Caco-2 (cell line): ENCODE results near the gene SLC38A11. TPM values are rescaled to one million over a fixed set of nuclear protein-coding genes. Genes with fewer than 3 reads are reported as not detected.
A peak's percentile ranks its signal among the peaks of the same experiment; 100 is the strongest.

Source experiments
- BruUV-seq: library from RNA; stranded (reverse); fragments of 400-500 nt; replicated peaks from 2 replicates; lab custom pipeline; 2021; lab: Mats Ljungman, UMichigan
- CTCF ChIA-PET: fragments of 300-600 bp; sonication (Branson Sonifier 250); formaldehyde crosslinking; loops from one replicate; lab custom pipeline; 2022; ENCODE audit warnings: antibody characterized with exemption; lab: Charles Lee
- POLR2A ChIA-PET: fragments of 300-600 bp; sonication (Branson Sonifier 250); formaldehyde crosslinking; loops from one replicate; lab custom pipeline; 2022; ENCODE audit warnings: antibody characterized with exemption; lab: Charles Lee
- DNase-seq, 2 experiments: peaks; one replicate each; pipeline versions ENCODE4 v3.0.0 to v3.0.0-alpha.2; 2020 to 2022
- H3K27me3 ChIP-seq: replicated peaks from 2 replicates; pipeline ENCODE4 v1.6.0; 2011; ENCODE audit warnings: low read length; ENCODE audit not compliant: control insufficient read depth, insufficient read depth
- H3K36me3 ChIP-seq: 2 replicates; pipeline ENCODE4 v1.5.1; 2011; ENCODE audit warnings: low read length; ENCODE audit not compliant: control insufficient read depth, insufficient read depth
- H3K4me1 ChIP-seq: fragments of 250-450 bp; sonication (Bioruptor Pico); 2 replicates; pipeline ENCODE4 v1.5.1; 2020; ENCODE audit warnings: mild to moderate bottlenecking
- H3K4me3 ChIP-seq: 2 replicates; pipeline ENCODE4 v1.5.1; 2011; ENCODE audit warnings: low read depth, mild to moderate bottlenecking, control low read depth, low read length
- H3K9me3 ChIP-seq: fragments of 250-450 bp; sonication (Bioruptor Pico); 2 replicates; pipeline ENCODE4 v1.5.1; 2020; ENCODE audit warnings: mild to moderate bottlenecking, moderate library complexity
- H3K27ac Mint-ChIP-seq: one replicate; pipeline ENCODE4 v1.8.0; 2022; ENCODE audit warnings: mixed read lengths; ENCODE audit not compliant: unreplicated experiment
- H3K27me3 Mint-ChIP-seq: one replicate; pipeline ENCODE4 v1.8.0; 2022; ENCODE audit warnings: mixed read lengths; ENCODE audit not compliant: insufficient read depth, unreplicated experiment
- H3K36me3 Mint-ChIP-seq: one replicate; pipeline ENCODE4 v1.8.0; 2022; ENCODE audit warnings: mild to moderate bottlenecking, mixed read lengths; ENCODE audit not compliant: insufficient read depth, unreplicated experiment
- H3K4me1 Mint-ChIP-seq: one replicate; pipeline ENCODE4 v1.8.0; 2022; ENCODE audit warnings: low read depth, mixed read lengths; ENCODE audit not compliant: unreplicated experiment
- H3K4me3 Mint-ChIP-seq: one replicate; pipeline ENCODE4 v1.8.0; 2022; ENCODE audit warnings: mild to moderate bottlenecking, moderate library complexity, mixed read lengths; ENCODE audit not compliant: unreplicated experiment
- H3K9me3 Mint-ChIP-seq: one replicate; pipeline ENCODE4 v1.8.0; 2022; ENCODE audit warnings: mixed read lengths; ENCODE audit not compliant: unreplicated experiment
- CTCF ChIP-seq, 2 experiments: fragments of 200-600 bp in 1 of 2; IDR thresholded peaks; 1 replicate in 1 of 2; 2 replicates in 1 of 2; pipeline versions ENCODE4 v1.5.1 to v1.8.0; 2011 to 2022; ENCODE audit warnings: antibody characterized with exemption in 1 of 2, control low read depth in 1 of 2, inconsistent platforms in 1 of 2, low read depth in 1 of 2, low read length in 1 of 2, mild to moderate bottlenecking in 1 of 2, moderate library complexity in 1 of 2; ENCODE audit not compliant: insufficient read depth in 1 of 2, severe bottlenecking in 1 of 2, unreplicated experiment in 1 of 2
- intact Hi-C: fragments of 100-400 bp; cut with micrococcal nuclease; formaldehyde crosslinking; loops from one replicate; pipeline ENCODE4 v1.10.0; 2022; ENCODE audit not compliant: unreplicated experiment
- total RNA-seq: library from RNA; stranded (reverse); gene quantifications from 2 replicates; pipeline ENCODE4 v1.2.3, GENCODE V29; 2022

SLC38A11 gene
- total RNA-seq, 1 experiment from 2014 or later = 1.6 TPM

- no peaks in the 10 kb centered on the region for H3K9me3 Mint-ChIP-seq
- Histone ChIP-seq H3K4me3 (no peak overlapping the region), H3K27me3 (no peaks in the 10 kb centered on the region), H3K4me1 (no peaks in the 10 kb centered on the region), H3K9me3 (no peaks in the 10 kb centered on the region), H3K36me3 (no peaks in the 10 kb centered on the region)
- H3K36me3 Mint-ChIP-seq = no peaks in the 10 kb centered on the region
- H3K4me1 Mint-ChIP-seq = no peaks in the 10 kb centered on the region
- H3K27me3 Mint-ChIP-seq = no peaks in the 10 kb centered on the region
- DNase-seq = no peak
- BruUV-seq = no TSS peak
- ChIA-PET POLR2A (no interaction called here), CTCF (interaction anchor here (1.0 kb wide), 1 partner anchor 147 kb away, joined by 3 read pairs; no protein-coding TSS in a partner anchor)
- intact Hi-C loops = no loop called here
- no peak overlapping the region for H3K4me3 Mint-ChIP-seq
- TF ChIP-seq CTCF (IDR thresholded peaks at IDR 0.05; ENCODE audit: insufficient read depth in 1 of 2, low read depth in 1 of 2, low read length in 1 of 2, severe bottlenecking in 1 of 2, unreplicated experiment in 1 of 2) = no peak
- peak overlapping the region; percentile 7 for H3K27ac Mint-ChIP-seq
Observed at GRCh38 chr2:164881524-164881923, 73.8 kb downstream of the SLC38A11 start.

DNA sequence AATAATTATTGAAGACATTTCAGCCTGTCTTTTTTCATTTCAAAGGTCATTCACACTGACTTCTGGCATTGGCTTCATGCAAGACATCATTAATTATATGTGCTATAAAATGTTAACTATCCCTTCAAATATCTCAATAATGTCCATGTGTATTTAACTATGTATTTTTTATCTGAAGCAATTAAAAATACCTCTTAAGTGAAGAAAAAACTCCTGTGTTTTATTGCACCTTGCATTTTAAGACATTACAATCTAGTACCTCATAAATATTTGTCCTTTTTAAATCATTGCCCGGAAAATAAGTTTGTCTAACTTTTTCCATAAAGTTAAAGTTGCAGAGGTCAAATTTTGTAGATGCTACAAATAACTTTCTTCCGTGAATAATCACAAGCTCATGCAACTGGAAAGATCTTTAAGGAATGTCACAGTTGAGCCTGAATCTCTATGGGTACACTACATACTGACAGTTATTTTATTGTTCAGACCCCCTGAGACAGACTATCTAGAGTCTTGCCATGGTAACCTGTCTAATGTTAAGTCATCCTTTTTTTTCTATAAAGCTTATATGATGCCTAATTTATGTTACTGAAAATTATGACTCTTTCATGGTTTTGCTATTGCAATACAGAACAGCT is 75.3 kb downstream of the SLC38A11 start:
- Mint-ChIP-seq H3K9me3 (no peaks in the 10 kb centered on the region), H3K36me3 (no peaks in the 10 kb centered on the region), H3K27ac (no peak overlapping the region), H3K4me1 (no peaks in the 10 kb centered on the region), H3K27me3 (no peaks in the 10 kb centered on the region), H3K4me3 (no peak overlapping the region)
- ChIA-PET POLR2A (no interaction called here), CTCF (no interaction called here)
- no peak for TF ChIP-seq CTCF (IDR thresholded peaks at IDR 0.05; ENCODE audit: insufficient read depth in 1 of 2, low read depth in 1 of 2, low read length in 1 of 2, severe bottlenecking in 1 of 2, unreplicated experiment in 1 of 2)
- H3K4me1 ChIP-seq = no peaks in the 10 kb centered on the region
- no peak for DNase-seq
- no peaks in the 10 kb centered on the region for H3K27me3 ChIP-seq
- no peaks in the 10 kb centered on the region for H3K36me3 ChIP-seq
- intact Hi-C loops = no loop called here
- no peaks in the 10 kb centered on the region for H3K9me3 ChIP-seq
- BruUV-seq = no TSS peak
- H3K4me3 ChIP-seq = no peak overlapping the region

- Mint-ChIP-seq H3K36me3 (no peaks in the 10 kb centered on the region), H3K9me3 (no peaks in the 10 kb centered on the region), H3K4me3 (no peak overlapping the region), H3K4me1 (no peaks in the 10 kb centered on the region), H3K27ac (no peak overlapping the region), H3K27me3 (no peaks in the 10 kb centered on the region)
- DNase-seq = no peak
- POLR2A ChIA-PET = no interaction called here
- intact Hi-C loops = no loop called here
- no TSS peak for BruUV-seq
- Histone ChIP-seq H3K27me3 (no peaks in the 10 kb centered on the region), H3K36me3 (no peaks in the 10 kb centered on the region), H3K4me1 (no peaks in the 10 kb centered on the region), H3K9me3 (no peaks in the 10 kb centered on the region), H3K4me3 (no peak overlapping the region)
- TF ChIP-seq CTCF (IDR thresholded peaks at IDR 0.05; ENCODE audit: insufficient read depth in 1 of 2, low read depth in 1 of 2, low read length in 1 of 2, severe bottlenecking in 1 of 2, unreplicated experiment in 1 of 2) = no peak
- CTCF ChIA-PET = no interaction called here
Observed at GRCh38 chr2:164877927-164878326, 77.4 kb downstream of the SLC38A11 start.
